Karpas-422 (cell line): ENCODE measurements around the gene CACNA1E. TPM values are rescaled to one million over a fixed set of nuclear protein-coding genes. Genes with fewer than 3 reads are reported as not detected.

Experiments
- DNase-seq: peaks from one replicate; pipeline ENCODE4 v3.0.0-alpha.2; 2015
- H2AFZ ChIP-seq: fragments of 200-600 bp; sonication (generic); 2 replicates; pipeline ENCODE4 v1.6.1; 2014; ENCODE audit warnings: antibody characterized with exemption, low read length, mixed read lengths
- H3K27ac ChIP-seq: fragments of 200-600 bp; sonication (generic); 2 replicates; pipeline ENCODE4 v1.5.1; 2014; ENCODE audit warnings: mild to moderate bottlenecking, low read length, moderate library complexity
- H3K27me3 ChIP-seq: fragments of 200-600 bp; sonication (generic); 2 replicates; pipeline ENCODE4 v1.6.1; 2014; ENCODE audit warnings: low read length, mixed read lengths
- H3K36me3 ChIP-seq: fragments of 200-600 bp; sonication (generic); 2 replicates; pipeline ENCODE4 v1.6.1; 2014; ENCODE audit warnings: low read length, mixed read lengths; ENCODE audit not compliant: insufficient read depth
- H3K4me1 ChIP-seq: fragments of 200-600 bp; sonication (generic); 2 replicates; pipeline ENCODE4 v1.6.1; 2014; ENCODE audit warnings: mild to moderate bottlenecking, low read length, mixed read lengths
- H3K4me2 ChIP-seq: fragments of 200-600 bp; sonication (generic); 2 replicates; pipeline ENCODE4 v1.6.1; 2014; ENCODE audit warnings: low read length, low read depth, mild to moderate bottlenecking; ENCODE audit not compliant: poor library complexity, severe bottlenecking
- H3K4me3 ChIP-seq: fragments of 200-600 bp; sonication (generic); 2 replicates; pipeline ENCODE4 v1.5.1; 2014; ENCODE audit warnings: mild to moderate bottlenecking, antibody characterized with exemption, low read length, mixed read lengths
- H3K79me2 ChIP-seq: fragments of 200-600 bp; sonication (generic); 2 replicates; pipeline ENCODE4 v1.6.1; 2014; ENCODE audit warnings: mild to moderate bottlenecking, low read length, mixed read lengths
- H3K9ac ChIP-seq: fragments of 200-600 bp; sonication (generic); 2 replicates; pipeline ENCODE4 v1.6.0; 2014; ENCODE audit warnings: low read length
- H3K9me2 ChIP-seq: fragments of 200-600 bp; sonication (generic), shearing (Covaris generic); replicated peaks from 2 replicates; pipeline ENCODE4 v1.6.0; 2014; ENCODE audit warnings: mild to moderate bottlenecking, low read length, moderate library complexity; ENCODE audit not compliant: insufficient read depth
- H3K9me3 ChIP-seq: fragments of 300-700, 200-600 bp; sonication (generic); 2 replicates; pipeline ENCODE4 v1.6.1; 2014; ENCODE audit warnings: low read length, mixed read lengths
- H4K20me1 ChIP-seq: fragments of 200-600 bp; sonication (generic); 2 replicates; pipeline ENCODE4 v1.6.1; 2014; ENCODE audit warnings: mild to moderate bottlenecking, antibody characterized with exemption, low read length, low read depth; ENCODE audit not compliant: insufficient read depth
- total RNA-seq: library from RNA; depleted of rRNA; stranded (reverse); fragments of >200 nt; shearing (Covaris generic); gene quantifications from 2 replicates; pipeline ENCODE4 v1.2.3, GENCODE V29; 2014; ENCODE audit warnings: low replicate concordance

Gene CACNA1E
- total RNA-seq, 1 experiment from 2014 or later: not detected

DNA sequence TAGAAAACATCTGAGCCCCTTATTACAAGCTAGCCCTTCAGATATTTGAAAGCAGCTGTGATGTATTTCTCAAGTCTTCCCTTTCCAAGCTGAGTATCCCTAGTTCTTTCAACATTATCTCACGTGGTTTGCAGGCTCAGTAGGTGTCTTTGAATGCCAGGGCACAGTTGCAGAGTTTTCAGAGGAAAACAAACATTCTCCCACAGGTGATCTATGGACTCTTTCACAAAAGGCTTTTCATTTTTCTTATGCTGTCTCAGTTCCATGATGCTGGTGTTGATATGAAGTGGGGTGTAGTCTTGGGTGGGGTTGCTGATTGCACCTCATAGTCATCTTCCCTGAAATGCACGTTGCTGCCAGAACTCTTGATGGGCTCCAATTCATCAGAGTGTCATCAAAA, 17.3 kb downstream of the CACNA1E start:
- no peaks in the 10 kb centered on the region for H3K9me3 ChIP-seq
- no peak overlapping the region for H3K27ac ChIP-seq
- no peak overlapping the region for H3K9ac ChIP-seq
- H2AFZ ChIP-seq: no peak overlapping the region
- DNase-seq: no peak
- no peak overlapping the region for H3K4me3 ChIP-seq
- no peaks in the 10 kb centered on the region for H3K27me3 ChIP-seq
- no peaks in the 10 kb centered on the region for H3K79me2 ChIP-seq
- no peak overlapping the region for H3K4me2 ChIP-seq
- H3K36me3 ChIP-seq: no peaks in the 10 kb centered on the region
- no peaks in the 10 kb centered on the region for H4K20me1 ChIP-seq
- no peaks in the 10 kb centered on the region for H3K9me2 ChIP-seq
- no peaks in the 10 kb centered on the region for H3K4me1 ChIP-seq

- no peaks in the 10 kb centered on the region for H4K20me1 ChIP-seq
- H2AFZ ChIP-seq: no peak overlapping the region
- no peaks in the 10 kb centered on the region for H3K36me3 ChIP-seq
- H3K4me3 ChIP-seq: no peak overlapping the region
- H3K9ac ChIP-seq: no peak overlapping the region
- no peaks in the 10 kb centered on the region for H3K9me3 ChIP-seq
- no peak for DNase-seq
- no peaks in the 10 kb centered on the region for H3K9me2 ChIP-seq
- no peaks in the 10 kb centered on the region for H3K27me3 ChIP-seq
- no peaks in the 10 kb centered on the region for H3K79me2 ChIP-seq
- H3K4me1 ChIP-seq: no peaks in the 10 kb centered on the region
- H3K27ac ChIP-seq: no peak overlapping the region
- H3K4me2 ChIP-seq: no peak overlapping the region
Observed at GRCh38 chr1:181501612-181502011, 18.3 kb downstream of the CACNA1E start.

DNA sequence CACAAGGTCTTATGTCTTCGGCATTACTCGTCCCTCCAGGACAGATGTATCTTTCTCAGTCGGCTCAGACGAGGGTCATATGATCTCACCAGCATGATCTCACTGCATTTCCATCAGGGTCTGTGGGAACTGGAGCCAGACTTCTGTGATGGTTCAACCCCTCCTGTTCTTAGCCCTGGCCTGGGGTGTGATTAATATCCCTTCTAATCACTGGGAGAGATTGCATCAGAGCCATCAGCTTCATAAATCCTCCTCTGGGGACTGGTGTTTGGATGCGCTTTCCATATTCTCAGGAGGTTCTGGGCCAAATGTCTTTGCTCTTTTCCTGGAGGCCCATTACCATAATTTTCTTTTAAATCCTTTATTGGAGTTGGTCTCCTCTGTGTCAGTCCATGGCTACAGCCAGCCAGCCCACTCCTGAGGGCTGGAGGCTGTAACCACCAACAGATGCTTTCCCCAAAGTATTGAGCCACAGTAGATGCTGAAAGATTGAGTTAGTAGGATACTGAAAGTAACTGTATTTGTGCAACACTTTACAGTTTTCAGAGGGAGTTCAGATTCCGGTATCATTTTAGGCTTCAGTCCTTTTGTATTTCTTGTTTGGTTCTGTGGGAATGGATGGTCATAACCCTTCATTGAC, 20.0 kb downstream of the CACNA1E start:
- H3K27ac ChIP-seq: no peak overlapping the region
- H3K4me2 ChIP-seq: no peak overlapping the region

DNA sequence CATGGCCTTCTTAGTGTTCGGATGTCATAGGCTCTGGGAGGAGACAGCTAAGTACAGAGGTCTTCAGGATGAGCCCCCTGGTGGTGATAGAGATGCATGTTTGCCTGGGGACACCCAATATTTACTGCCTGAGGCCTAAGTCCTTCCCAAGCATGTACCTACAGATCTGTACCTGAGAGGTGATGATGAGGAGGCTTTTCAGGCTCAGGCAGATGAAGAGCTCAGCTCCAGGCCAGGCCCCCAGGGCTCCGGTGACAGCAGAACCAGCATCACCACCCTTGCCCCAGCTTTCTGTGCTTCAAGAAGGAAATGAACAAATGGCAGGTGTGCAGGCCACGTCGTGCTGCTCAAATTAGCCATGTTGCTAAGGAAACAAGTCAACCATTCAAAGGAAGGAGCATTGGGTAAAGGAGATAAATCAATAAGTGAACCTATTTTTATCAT, 21.1 kb downstream of the CACNA1E start:
- Histone ChIP-seq H4K20me1 (no peaks in the 10 kb centered on the region), H3K36me3 (no peaks in the 10 kb centered on the region), H3K27ac (no peak overlapping the region), H3K9me3 (no peaks in the 10 kb centered on the region), H3K4me1 (no peaks in the 10 kb centered on the region), H3K9me2 (no peaks in the 10 kb centered on the region), H3K4me3 (no peak overlapping the region), H3K9ac (no peak overlapping the region), H2AFZ (no peak overlapping the region), H3K79me2 (no peaks in the 10 kb centered on the region), H3K4me2 (no peak overlapping the region), H3K27me3 (no peaks in the 10 kb centered on the region)
- DNase-seq: peak; percentile 85

More for the DNA sequence above, 20.0 kb downstream of the CACNA1E start:
- H3K9ac ChIP-seq: no peak overlapping the region
- no peaks in the 10 kb centered on the region for H4K20me1 ChIP-seq
- H3K9me2 ChIP-seq: no peaks in the 10 kb centered on the region
- H3K27me3 ChIP-seq: no peaks in the 10 kb centered on the region
- H3K9me3 ChIP-seq: no peaks in the 10 kb centered on the region
- H2AFZ ChIP-seq: no peak overlapping the region
- no peaks in the 10 kb centered on the region for H3K36me3 ChIP-seq
- DNase-seq: no peak
- H3K4me3 ChIP-seq: no peak overlapping the region
- H3K79me2 ChIP-seq: no peaks in the 10 kb centered on the region
- H3K4me1 ChIP-seq: no peaks in the 10 kb centered on the region

DNA sequence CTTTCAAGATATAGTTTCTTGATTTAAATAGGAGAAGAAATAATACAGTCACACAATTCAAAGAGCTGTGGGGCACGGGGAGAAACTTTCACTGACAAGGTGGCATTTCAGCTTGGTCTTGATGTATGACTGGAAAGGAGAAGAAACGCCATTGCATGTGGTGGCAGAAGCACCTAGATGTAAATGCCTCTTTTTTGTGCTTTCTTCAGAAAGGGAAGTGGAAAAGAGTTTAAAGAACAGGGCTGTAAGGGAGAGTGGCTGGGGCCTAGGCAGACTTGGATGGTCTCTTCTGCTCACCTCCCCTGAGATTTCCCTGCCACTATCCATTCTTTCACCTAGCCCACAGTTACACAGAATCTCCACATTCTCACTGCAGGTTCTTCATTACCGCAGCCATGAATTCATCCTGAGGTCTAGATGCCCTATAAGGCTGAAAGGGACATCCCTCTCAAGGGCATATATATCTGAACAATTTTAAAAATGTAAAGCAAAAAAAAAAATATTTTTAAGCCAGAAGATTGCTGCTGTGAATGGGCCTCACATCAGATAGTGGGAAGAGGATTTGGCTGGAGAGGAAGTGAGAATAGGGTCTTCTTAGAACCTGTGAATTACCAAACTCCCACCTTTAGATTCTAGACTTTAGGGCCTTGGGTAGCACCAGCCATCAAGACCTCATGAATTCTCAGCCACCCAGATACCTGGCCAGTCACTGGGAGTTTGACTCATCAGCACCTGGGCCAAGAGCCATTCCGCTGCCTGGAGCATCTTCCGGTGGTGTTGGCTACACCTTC, 23.4 kb downstream of the CACNA1E start:
- Histone ChIP-seq H4K20me1 (no peaks in the 10 kb centered on the region), H3K4me3 (no peak overlapping the region), H3K27ac (no peak overlapping the region), H3K9ac (no peak overlapping the region), H3K36me3 (no peaks in the 10 kb centered on the region), H3K4me1 (no peaks in the 10 kb centered on the region), H3K9me2 (no peaks in the 10 kb centered on the region), H3K79me2 (no peaks in the 10 kb centered on the region), H3K27me3 (no peaks in the 10 kb centered on the region), H3K9me3 (no peaks in the 10 kb centered on the region), H3K4me2 (no peak overlapping the region), H2AFZ (no peak overlapping the region)
- DNase-seq: no peak

DNA sequence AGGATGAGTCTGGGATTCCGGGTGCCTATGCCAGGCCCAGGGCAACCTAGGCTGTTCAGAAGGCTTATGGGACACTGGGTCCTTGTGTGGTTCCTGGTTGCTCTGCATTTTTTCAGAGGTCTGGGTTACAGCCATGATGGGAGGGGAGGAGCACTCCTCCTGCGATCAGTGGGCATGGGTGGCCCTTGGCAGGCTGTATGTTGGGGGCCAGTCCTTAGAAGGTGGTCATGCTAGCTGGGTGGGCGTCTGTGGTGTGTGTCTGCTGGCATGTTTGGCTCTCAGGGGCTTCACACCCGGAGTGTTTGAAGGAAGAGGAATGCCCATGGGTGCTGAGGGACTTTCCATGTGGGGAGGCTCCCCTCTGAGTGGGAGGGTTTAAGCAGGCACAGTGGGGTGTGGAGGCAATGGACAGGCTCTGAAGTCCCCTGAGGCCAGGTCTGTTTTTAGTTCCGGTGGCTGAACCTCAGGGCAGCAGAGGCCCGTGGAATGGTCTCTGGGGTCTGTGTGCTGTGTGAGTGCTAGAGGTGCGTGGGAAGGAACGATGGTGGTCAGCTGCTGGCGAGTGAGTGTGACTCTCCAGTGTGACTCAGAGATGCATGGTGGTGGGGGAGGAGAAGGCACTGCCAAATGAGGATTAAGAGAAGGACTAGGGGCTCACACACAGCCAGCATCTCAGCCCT, 25.3 kb downstream of the CACNA1E start:
- Histone ChIP-seq H3K9me3 (no peaks in the 10 kb centered on the region), H3K27me3 (no peaks in the 10 kb centered on the region), H3K79me2 (no peaks in the 10 kb centered on the region), H3K4me1 (no peaks in the 10 kb centered on the region), H2AFZ (no peak overlapping the region), H3K9ac (no peak overlapping the region), H3K4me2 (no peak overlapping the region), H4K20me1 (no peaks in the 10 kb centered on the region), H3K4me3 (no peak overlapping the region), H3K9me2 (no peaks in the 10 kb centered on the region), H3K27ac (no peak overlapping the region), H3K36me3 (no peaks in the 10 kb centered on the region)
- DNase-seq: no peak

DNA sequence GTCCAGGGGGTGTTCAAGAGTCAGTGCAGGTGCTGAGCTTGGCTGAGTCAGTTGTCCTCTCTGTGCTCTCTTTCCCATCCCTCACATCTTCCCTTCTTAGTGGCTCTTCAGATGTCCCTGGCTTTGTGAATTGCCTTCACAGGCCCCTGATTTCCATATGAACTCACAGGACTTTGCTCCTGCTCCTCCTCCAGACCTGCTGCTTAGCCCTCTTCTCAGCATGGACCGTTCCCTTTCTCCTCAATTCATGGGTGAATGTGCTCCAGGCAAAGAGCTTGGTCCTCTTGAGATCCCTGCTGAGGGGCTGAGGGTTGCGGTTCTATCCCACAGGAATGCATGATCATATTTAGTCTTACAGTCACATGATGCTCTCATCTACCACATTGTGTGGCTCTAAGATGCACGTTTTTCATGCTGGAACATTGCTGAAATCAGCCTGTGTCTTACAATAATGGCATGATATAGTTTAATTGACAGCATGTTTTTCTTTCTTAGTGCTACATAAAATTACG, 30.5 kb downstream of the CACNA1E start:
- H3K9me2 ChIP-seq: no peaks in the 10 kb centered on the region
- DNase-seq: no peak
- no peaks in the 10 kb centered on the region for H3K79me2 ChIP-seq
- no peak overlapping the region for H3K27ac ChIP-seq
- H2AFZ ChIP-seq: no peak overlapping the region
- no peaks in the 10 kb centered on the region for H3K36me3 ChIP-seq
- no peak overlapping the region for H3K4me2 ChIP-seq
- no peak overlapping the region for H3K9ac ChIP-seq
- no peaks in the 10 kb centered on the region for H3K4me1 ChIP-seq
- H3K9me3 ChIP-seq: no peaks in the 10 kb centered on the region
- H3K4me3 ChIP-seq: no peak overlapping the region
- no peaks in the 10 kb centered on the region for H4K20me1 ChIP-seq
- H3K27me3 ChIP-seq: no peaks in the 10 kb centered on the region
